SW480 (cell line): ENCODE results near the gene DENND1B.

ENCODE experiments used
- DNase-seq: peaks from one replicate; pipeline ENCODE4 v3.0.0-alpha.2; 2016; ENCODE audit warnings: low spot score

DENND1B gene, protein sequence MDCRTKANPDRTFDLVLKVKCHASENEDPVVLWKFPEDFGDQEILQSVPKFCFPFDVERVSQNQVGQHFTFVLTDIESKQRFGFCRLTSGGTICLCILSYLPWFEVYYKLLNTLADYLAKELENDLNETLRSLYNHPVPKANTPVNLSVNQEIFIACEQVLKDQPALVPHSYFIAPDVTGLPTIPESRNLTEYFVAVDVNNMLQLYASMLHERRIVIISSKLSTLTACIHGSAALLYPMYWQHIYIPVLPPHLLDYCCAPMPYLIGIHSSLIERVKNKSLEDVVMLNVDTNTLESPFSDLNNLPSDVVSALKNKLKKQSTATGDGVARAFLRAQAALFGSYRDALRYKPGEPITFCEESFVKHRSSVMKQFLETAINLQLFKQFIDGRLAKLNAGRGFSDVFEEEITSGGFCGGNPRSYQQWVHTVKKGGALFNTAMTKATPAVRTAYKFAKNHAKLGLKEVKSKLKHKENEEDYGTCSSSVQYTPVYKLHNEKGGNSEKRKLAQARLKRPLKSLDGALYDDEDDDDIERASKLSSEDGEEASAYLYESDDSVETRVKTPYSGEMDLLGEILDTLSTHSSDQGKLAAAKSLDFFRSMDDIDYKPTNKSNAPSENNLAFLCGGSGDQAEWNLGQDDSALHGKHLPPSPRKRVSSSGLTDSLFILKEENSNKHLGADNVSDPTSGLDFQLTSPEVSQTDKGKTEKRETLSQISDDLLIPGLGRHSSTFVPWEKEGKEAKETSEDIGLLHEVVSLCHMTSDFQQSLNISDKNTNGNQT

GRCh38 chr1:197775282-197776262 lies at the start of gene DENND1B:
Gene DENND1B, minus strand, starts transcription at chr1:197775480. Its CDS starts 325 bp downstream, at chr1:197775155.
- peak; percentile 85 for DNase-seq

DNA sequence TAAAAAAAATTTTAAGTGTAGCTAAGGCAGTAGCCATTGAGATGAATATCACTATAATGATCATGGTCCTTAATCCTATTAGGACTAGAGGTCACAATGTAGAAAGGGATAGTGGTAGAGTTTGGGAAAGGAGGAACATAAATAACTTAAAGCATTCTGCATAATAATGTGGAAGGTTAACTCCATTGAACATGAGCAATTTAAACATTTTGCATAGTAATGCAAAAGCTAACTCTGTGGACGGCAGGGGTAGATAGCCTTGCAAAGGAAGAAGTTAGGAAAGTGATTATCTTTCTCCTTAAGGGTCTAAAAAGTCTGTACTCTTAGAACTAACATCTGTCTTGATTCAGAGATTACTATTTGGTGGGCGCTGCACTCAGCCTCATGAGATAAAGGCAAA lies 39.0 kb upstream of the DENND1B start:
- DNase-seq, result no peak

GRCh38 chr1:197813741-197814140 lies 38.5 kb upstream of the DENND1B start:
- DNase-seq, result no peak

- no peak for DNase-seq
Measured at GRCh38 chr1:197811769-197812168, 36.5 kb upstream of the DENND1B start.

DNA sequence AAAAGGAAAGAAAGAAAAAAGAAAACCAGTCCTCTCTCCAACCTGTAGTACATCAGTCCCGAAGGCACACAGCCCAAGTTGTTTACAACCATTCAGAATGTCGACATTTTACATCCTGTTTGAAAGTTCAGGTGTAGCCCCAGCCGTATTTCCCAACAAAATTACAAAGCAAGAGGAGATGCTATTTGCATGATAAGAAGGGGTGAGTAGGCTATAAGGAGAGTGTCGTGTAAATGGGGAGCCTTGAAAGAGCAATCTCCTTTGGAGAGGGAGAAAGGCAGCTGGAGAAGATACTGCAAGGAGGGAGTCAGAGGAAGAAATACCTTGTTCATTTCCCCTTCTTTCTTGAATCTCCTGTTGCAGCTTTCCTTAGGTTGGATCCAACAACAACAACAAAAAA lies 35.5 kb upstream of the DENND1B start:
- DNase-seq, result no peak

DNA sequence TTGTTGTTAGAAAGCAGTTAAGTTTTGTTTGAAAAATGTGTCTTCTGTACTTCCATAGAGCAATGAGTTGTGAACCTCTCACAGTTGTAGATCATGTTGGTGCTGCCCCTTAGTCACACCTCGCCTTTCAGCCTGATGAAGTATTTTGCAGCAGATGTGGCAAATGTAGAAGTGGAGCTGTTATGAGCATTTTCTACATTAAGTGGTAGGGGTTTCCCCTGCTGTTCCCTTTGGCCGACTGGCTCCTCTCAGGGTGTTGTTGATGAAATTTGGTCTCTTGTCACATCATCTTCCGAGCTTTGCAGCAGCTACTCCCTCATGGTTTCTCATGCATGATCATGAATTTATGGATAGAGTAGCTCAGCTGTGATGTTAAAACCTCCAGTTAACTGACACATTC lies 33.6 kb upstream of the DENND1B start:
- DNase-seq, result no peak

GRCh38 chr1:197807739-197808453 lies 32.6 kb upstream of the DENND1B start:
- DNase-seq, result no peak

GRCh38 chr1:197807216-197807615 lies 31.9 kb upstream of the DENND1B start:
- no peak for DNase-seq

DNA sequence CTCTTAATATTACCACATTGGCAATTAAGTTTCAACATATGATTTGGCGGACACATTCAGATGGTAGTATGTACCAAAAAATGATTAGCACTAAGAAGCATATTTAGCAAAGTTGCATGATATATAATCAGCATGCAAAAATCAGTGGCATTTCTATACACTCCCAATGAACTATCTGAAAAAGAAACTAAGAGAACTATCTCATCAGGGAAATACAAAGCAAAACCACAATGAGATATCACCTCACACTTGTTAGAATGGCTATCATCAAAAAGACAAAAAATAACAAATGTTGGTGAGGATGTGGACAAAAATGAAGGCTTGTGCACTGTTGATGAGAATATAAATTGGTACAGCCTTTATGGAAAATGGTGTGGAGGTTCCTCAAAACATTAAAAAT lies 31.4 kb upstream of the DENND1B start:
- DNase-seq, result no peak

DNA sequence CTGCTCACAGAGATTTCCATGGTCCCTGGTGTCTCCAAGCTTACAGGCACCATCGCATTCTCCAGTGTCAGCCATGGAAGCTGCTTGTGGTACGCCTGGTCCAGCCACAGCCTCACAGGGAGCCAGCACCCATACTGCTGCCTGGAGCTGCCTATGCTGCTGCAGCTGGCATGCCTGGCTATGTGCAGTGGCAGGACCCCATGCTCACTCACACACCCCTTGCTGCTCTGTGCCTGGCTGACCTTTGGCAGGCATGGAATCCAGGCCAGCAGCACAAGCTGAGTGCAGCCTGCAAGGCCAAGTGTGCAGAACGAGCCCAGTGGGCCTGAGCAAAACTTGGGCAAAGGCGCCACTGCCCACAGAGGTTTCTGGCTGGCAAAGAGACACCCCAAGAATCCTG lies 26.4 kb upstream of the DENND1B start:
- no peak for DNase-seq

- no peak for DNase-seq
Measured at GRCh38 chr1:197801111-197801482, 25.8 kb upstream of the DENND1B start.

- DNase-seq, result no peak
Measured at GRCh38 chr1:197800379-197801110, 25.3 kb upstream of the DENND1B start.

- peak; percentile 2 for DNase-seq
Measured at GRCh38 chr1:197799271-197799670, 24.0 kb upstream of the DENND1B start.

GRCh38 chr1:197798492-197798891 lies 23.2 kb upstream of the DENND1B start:
- no peak for DNase-seq

GRCh38 chr1:197797010-197797409 lies 21.7 kb upstream of the DENND1B start:
- DNase-seq, result no peak

DNA sequence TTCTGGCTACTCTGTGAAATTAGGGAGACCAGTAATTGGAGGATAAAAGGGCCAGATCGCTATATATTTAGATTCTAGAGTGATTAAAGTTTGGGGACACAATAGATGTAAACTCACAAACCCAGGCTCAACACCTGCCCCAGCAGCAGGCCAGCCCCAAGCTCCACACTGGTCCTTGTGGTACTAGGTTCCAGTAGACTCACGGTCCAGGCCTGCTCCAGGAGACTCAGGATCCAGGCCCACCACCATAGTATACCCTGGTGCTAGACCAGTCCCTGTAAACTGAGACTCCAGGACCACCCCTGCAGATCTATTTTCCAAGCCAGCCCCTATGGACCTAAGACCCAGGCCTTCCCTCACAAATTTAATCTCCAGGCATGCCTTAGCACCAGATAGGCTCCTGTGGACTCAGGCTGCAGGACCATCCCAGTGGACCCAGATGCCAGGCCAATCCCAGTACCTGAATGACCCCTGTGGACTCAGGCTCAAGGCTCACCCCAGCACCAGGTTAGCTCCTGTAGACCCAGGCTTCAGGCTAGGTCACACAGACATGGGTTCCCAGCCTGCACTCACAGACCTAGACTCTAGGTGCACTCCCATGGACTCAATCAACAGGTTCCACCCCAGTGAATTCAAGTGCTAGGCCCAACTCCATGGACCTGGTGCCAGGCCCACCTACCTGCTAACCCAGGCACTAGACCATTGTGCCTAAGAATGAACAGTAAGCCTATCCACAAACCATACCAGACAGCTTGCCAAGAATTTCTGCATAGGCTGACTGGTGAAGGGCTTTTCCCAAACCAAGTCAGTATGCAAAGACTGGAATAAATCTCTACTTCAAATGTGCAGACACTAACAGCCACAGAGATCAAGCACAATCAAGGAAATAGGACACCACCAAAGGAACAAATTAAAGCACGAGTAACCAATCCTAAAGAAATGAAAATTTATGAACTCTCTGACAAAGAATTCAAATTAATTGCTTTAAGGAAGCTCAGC lies 13.8 kb upstream of the DENND1B start:
- DNase-seq, result no peak

GRCh38 chr1:197787623-197788536 lies 12.6 kb upstream of the DENND1B start:
- DNase-seq, result no peak

DNA sequence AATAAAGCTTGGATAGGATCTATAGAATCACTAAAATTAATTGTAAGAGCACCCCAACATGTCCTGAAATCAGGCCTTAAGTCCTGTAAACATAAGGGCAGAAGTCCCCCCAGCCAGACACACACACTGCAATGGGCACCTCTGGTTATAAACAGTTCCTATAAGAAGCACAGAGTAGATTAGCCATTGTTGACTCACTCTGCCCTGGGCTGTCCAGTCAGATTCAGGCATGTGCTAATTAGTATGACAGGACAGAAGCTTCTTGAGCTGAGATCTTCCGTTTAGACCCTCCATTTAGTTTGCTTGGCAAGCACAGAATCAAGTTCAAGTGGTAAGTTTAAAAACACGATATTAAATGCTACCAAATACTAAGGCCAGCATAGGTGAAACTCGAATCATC lies 11.8 kb upstream of the DENND1B start:
- DNase-seq, result no peak
